Loucy (cell line): ENCODE data around the gene TRABD2B.

ENCODE experiments used
- H2AFZ ChIP-seq: fragments of 200-600 bp; sonication (generic); 2 replicates; pipeline ENCODE4 v1.6.0; 2016; ENCODE audit warnings: antibody characterized with exemption, mild to moderate bottlenecking, low read length, moderate library complexity
- H3F3A ChIP-seq: fragments of 200-600 bp; 2 replicates; pipeline ENCODE4 v1.6.0; 2016; ENCODE audit warnings: antibody characterized with exemption, low read depth, mild to moderate bottlenecking
- H3K27me3 ChIP-seq: fragments of 200-600 bp; sonication (generic); 2 replicates; pipeline ENCODE4 v1.6.1; 2014; ENCODE audit warnings: low read length, mild to moderate bottlenecking; ENCODE audit not compliant: insufficient read depth, poor library complexity, severe bottlenecking
- H3K36me3 ChIP-seq: fragments of 200-600 bp; sonication (generic); 2 replicates; pipeline ENCODE4 v1.6.1; 2016; ENCODE audit warnings: low read length; ENCODE audit not compliant: insufficient read depth
- H3K4me1 ChIP-seq: fragments of 200-600 bp; sonication (generic); 2 replicates; pipeline ENCODE4 v1.5.1; 2014; ENCODE audit warnings: low read length, mild to moderate bottlenecking; ENCODE audit not compliant: insufficient read depth, poor library complexity, severe bottlenecking
- H3K4me2 ChIP-seq: fragments of 200-600 bp; sonication (generic); 2 replicates; pipeline ENCODE4 v1.6.0; 2014; ENCODE audit warnings: antibody characterized with exemption, low read length, low read depth, mild to moderate bottlenecking; ENCODE audit not compliant: poor library complexity, severe bottlenecking
- H3K4me3 ChIP-seq: fragments of 200-600 bp; sonication (generic); 2 replicates; pipeline ENCODE4 v1.5.1; 2014; ENCODE audit warnings: low read length, mild to moderate bottlenecking, mixed read lengths; ENCODE audit not compliant: poor library complexity, severe bottlenecking
- H3K79me2 ChIP-seq: fragments of 200-600 bp; sonication (generic); 2 replicates; pipeline ENCODE4 v1.6.1; 2014; ENCODE audit warnings: low read length; ENCODE audit not compliant: insufficient read depth
- H3K9ac ChIP-seq: fragments of 200-600 bp; sonication (generic); 2 replicates; pipeline ENCODE4 v1.6.0; 2014; ENCODE audit warnings: mild to moderate bottlenecking, low read depth, low read length, moderate library complexity; ENCODE audit not compliant: poor library complexity, severe bottlenecking
- H3K9me2 ChIP-seq: fragments of 200-600 bp; sonication (generic); replicated peaks from 2 replicates; pipeline ENCODE4 v1.6.1; 2016; ENCODE audit warnings: low read depth, low read length, mixed read lengths
- H3K9me3 ChIP-seq: fragments of 200-600 bp; sonication (generic); 2 replicates; pipeline ENCODE4 v1.6.1; 2014; ENCODE audit warnings: mild to moderate bottlenecking, antibody characterized with exemption, low read length, low read depth; ENCODE audit not compliant: insufficient read depth
- H4K20me1 ChIP-seq: fragments of 200-600 bp; sonication (generic); 2 replicates; pipeline ENCODE4 v1.6.0; 2014; ENCODE audit warnings: antibody characterized with exemption, low read length, mild to moderate bottlenecking; ENCODE audit not compliant: insufficient read depth, poor library complexity, severe bottlenecking
- CTCF ChIP-seq: fragments of 200-600 bp; sonication (generic); conservative IDR thresholded peaks from 2 replicates; pipeline ENCODE4 v1.5.1; 2014; ENCODE audit warnings: mild to moderate bottlenecking, antibody characterized with exemption, low read length
- EZH2phosphoT487 ChIP-seq: fragments of 200-600 bp; IDR thresholded peaks from 2 replicates; pipeline ENCODE4 v1.6.1; 2018; ENCODE audit warnings: antibody characterized with exemption, mild to moderate bottlenecking, moderate library complexity, borderline replicate concordance

The TRABD2B gene

GRCh38 chr1:47965816-47966215 is 31.4 kb downstream of the TRABD2B start:
- Histone ChIP-seq H2AFZ (no peak overlapping the region), H3K4me1 (no peaks in the 10 kb centered on the region), H4K20me1 (no peaks in the 10 kb centered on the region), H3K27me3 (no peaks in the 10 kb centered on the region), H3K79me2 (no peaks in the 10 kb centered on the region), H3K4me3 (no peak overlapping the region), H3F3A (no peaks in the 10 kb centered on the region), H3K9ac (no peak overlapping the region), H3K4me2 (no peak overlapping the region), H3K9me2 (no peaks in the 10 kb centered on the region), H3K36me3 (no peaks in the 10 kb centered on the region), H3K9me3 (no peaks in the 10 kb centered on the region)
- TF ChIP-seq EZH2phosphoT487: no peak
- TF ChIP-seq CTCF: no peak

- H4K20me1 ChIP-seq: no peaks in the 10 kb centered on the region
- no peak overlapping the region for H3K9ac ChIP-seq
- no peaks in the 10 kb centered on the region for H3K36me3 ChIP-seq
- H3K79me2 ChIP-seq: no peaks in the 10 kb centered on the region
- no peak for TF ChIP-seq CTCF
- TF ChIP-seq EZH2phosphoT487: no peak
- H3K4me1 ChIP-seq: no peaks in the 10 kb centered on the region
- H3K9me2 ChIP-seq: no peaks in the 10 kb centered on the region
- H3F3A ChIP-seq: no peaks in the 10 kb centered on the region
- H3K4me2 ChIP-seq: no peak overlapping the region
- H2AFZ ChIP-seq: no peak overlapping the region
- no peaks in the 10 kb centered on the region for H3K9me3 ChIP-seq
- no peak overlapping the region for H3K4me3 ChIP-seq
- no peaks in the 10 kb centered on the region for H3K27me3 ChIP-seq
Observed at GRCh38 chr1:47964636-47965035, 32.5 kb downstream of the TRABD2B start.

- Histone ChIP-seq H3K9me3 (no peaks in the 10 kb centered on the region), H3K4me3 (no peak overlapping the region), H3K9ac (no peak overlapping the region), H3K9me2 (no peaks in the 10 kb centered on the region), H3K27me3 (no peaks in the 10 kb centered on the region), H3K4me1 (no peaks in the 10 kb centered on the region), H2AFZ (no peak overlapping the region), H3F3A (no peaks in the 10 kb centered on the region), H4K20me1 (no peaks in the 10 kb centered on the region), H3K36me3 (no peaks in the 10 kb centered on the region), H3K79me2 (no peaks in the 10 kb centered on the region), H3K4me2 (no peak overlapping the region)
- TF ChIP-seq CTCF (no peak), EZH2phosphoT487 (no peak)
Observed at GRCh38 chr1:47963568-47964358, 33.4 kb downstream of the TRABD2B start.
